ENCODE measurements around the gene AUTS2. TPM values are rescaled to one million over a fixed set of nuclear protein-coding genes. Genes with fewer than 3 reads are reported as not detected.

AUTS2 gene
- polyA plus RNA-seq, 1 experiment: 0.54 TPM

- CTCF ChIA-PET: no interaction called here
- H3K27me3 ChIP-seq (ENCODE audit: control insufficient read depth, insufficient read depth, low read length): no peaks in the 10 kb centered on the region
- no peak for TF ChIP-seq CTCF (IDR thresholded peaks at IDR 0.05; ENCODE audit: insufficient read depth, low read depth, low read length)
- H3K36me3 ChIP-seq (ENCODE audit: control insufficient read depth, insufficient read depth, low read length): no peaks in the 10 kb centered on the region
- no peak for DNase-seq (ENCODE audit: low read depth)
- POLR2A ChIA-PET: interaction anchor here (0.5 kb wide), 1 partner anchor 227 kb away, joined by 3 read pairs; no protein-coding TSS in a partner anchor
- no peak overlapping the region for H3K4me3 ChIP-seq (ENCODE audit: low read depth, low read length)
These were observed 222.4 kb downstream of the AUTS2 start for GRCh38 chr7:69820479-69821192.

GRCh38 chr7:69822386-69822785 lies 224.1 kb downstream of the AUTS2 start:
- TF ChIP-seq CTCF (IDR thresholded peaks at IDR 0.05; ENCODE audit: insufficient read depth, low read depth, low read length): no peak
- ChIA-PET CTCF (no interaction called here), POLR2A (no interaction called here)

GRCh38 chr7:69823151-69823744 lies 225.0 kb downstream of the AUTS2 start:
- H3K36me3 ChIP-seq (ENCODE audit: control insufficient read depth, insufficient read depth, low read length): no peaks in the 10 kb centered on the region
- no peak for DNase-seq (ENCODE audit: low read depth)
- no peak for TF ChIP-seq CTCF (IDR thresholded peaks at IDR 0.05; ENCODE audit: insufficient read depth, low read depth, low read length)
- ChIA-PET CTCF (no interaction called here), POLR2A (no interaction called here)
- H3K27me3 ChIP-seq (ENCODE audit: control insufficient read depth, insufficient read depth, low read length): no peaks in the 10 kb centered on the region
- no peak overlapping the region for H3K4me3 ChIP-seq (ENCODE audit: low read depth, low read length)

More at GRCh38 chr7:69822386-69822785, 224.1 kb downstream of the AUTS2 start:
- Histone ChIP-seq H3K4me3 (ENCODE audit: low read depth, low read length) (no peak overlapping the region), H3K27me3 (ENCODE audit: control insufficient read depth, insufficient read depth, low read length) (no peaks in the 10 kb centered on the region), H3K36me3 (ENCODE audit: control insufficient read depth, insufficient read depth, low read length) (no peaks in the 10 kb centered on the region)
- DNase-seq (ENCODE audit: low read depth): no peak

DNA sequence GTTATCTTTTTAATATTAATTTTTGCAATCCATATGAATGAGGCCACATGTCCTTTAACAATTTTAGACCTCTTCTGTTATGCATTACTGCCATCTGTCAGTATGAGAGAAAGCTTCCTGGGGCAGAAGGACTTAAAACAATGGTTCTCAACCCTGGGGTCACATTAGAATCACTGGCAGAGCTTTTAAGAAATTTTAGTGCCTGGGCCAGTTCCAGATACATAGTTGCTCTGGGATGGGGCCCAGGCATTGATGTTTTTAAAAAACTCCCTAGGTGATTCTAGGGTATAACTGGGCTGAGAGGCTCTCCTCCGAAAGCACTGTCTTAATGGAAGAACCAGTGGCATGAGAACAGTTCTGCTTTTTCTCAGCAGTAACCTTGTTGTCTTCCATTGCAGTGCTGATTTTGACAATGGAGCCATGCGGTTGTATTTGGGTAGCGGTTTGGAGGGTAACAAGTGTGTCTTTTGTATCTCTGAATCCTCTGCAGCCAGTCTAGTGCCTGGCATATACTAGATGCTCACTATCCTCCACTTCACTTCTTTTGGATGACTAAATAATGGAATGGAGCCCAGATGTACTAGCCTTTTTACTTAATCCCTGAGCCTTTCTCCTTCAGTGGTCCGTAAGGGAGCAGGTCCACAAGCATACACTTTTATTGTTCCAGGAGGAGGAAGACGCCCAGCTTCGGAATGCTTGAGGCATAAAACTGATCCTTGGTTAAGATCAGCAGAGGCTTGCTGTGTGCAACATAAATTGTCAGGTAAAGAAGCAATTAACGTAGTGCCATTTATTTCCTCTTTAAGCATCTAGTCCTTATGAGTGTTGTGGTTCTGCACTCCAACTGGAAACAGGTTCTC lies 227.1 kb downstream of the AUTS2 start:
- H3K36me3 ChIP-seq (ENCODE audit: control insufficient read depth, insufficient read depth, low read length): no peaks in the 10 kb centered on the region
- no peak overlapping the region for H3K4me3 ChIP-seq (ENCODE audit: low read depth, low read length)
- ChIA-PET CTCF (no interaction called here), POLR2A (no interaction called here)
- no peak for TF ChIP-seq CTCF (IDR thresholded peaks at IDR 0.05; ENCODE audit: insufficient read depth, low read depth, low read length)
- H3K27me3 ChIP-seq (ENCODE audit: control insufficient read depth, insufficient read depth, low read length): no peaks in the 10 kb centered on the region
- DNase-seq (ENCODE audit: low read depth): no peak

GRCh38 chr7:69826283-69826682 lies 228.0 kb downstream of the AUTS2 start:
- POLR2A ChIA-PET: no interaction called here
- DNase-seq (ENCODE audit: low read depth): no peak
- no peaks in the 10 kb centered on the region for H3K27me3 ChIP-seq (ENCODE audit: control insufficient read depth, insufficient read depth, low read length)
- H3K4me3 ChIP-seq (ENCODE audit: low read depth, low read length): no peak overlapping the region
- CTCF ChIA-PET: no interaction called here
- H3K36me3 ChIP-seq (ENCODE audit: control insufficient read depth, insufficient read depth, low read length): no peaks in the 10 kb centered on the region
- no peak for TF ChIP-seq CTCF (IDR thresholded peaks at IDR 0.05; ENCODE audit: insufficient read depth, low read depth, low read length)

Data from BJ (cell line).